ENCODE results near the gene CAMKV.

DNA sequence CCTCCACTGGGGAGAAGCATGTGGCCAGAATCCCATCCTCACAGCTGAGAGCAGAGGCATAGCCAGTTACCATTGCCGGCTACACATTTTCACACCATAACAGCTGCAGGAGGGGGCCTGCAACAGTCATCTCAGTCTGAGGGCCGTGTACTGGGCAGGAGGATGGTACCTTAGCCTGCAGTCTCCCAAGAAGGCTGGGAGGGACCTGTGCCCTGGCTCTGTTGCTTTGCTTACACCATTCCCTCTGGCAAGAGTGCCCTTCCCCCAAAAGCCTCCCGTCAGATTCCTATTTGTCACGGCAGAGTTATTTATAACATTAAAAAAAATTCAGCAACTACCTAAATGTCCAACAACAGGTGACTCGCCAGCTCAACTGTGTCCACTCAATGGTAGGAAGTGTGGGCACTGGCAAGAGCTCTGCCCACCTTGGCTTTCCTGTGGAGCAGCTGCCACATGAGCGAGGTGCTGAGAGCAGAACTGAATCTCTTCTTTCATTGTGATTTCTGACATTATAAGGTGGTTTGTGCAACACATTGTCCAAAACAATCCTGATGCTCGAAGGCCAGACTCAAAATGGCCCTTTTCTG lies 4.4 kb downstream of the CAMKV start:
- TF ChIP-seq, protein P1, sequence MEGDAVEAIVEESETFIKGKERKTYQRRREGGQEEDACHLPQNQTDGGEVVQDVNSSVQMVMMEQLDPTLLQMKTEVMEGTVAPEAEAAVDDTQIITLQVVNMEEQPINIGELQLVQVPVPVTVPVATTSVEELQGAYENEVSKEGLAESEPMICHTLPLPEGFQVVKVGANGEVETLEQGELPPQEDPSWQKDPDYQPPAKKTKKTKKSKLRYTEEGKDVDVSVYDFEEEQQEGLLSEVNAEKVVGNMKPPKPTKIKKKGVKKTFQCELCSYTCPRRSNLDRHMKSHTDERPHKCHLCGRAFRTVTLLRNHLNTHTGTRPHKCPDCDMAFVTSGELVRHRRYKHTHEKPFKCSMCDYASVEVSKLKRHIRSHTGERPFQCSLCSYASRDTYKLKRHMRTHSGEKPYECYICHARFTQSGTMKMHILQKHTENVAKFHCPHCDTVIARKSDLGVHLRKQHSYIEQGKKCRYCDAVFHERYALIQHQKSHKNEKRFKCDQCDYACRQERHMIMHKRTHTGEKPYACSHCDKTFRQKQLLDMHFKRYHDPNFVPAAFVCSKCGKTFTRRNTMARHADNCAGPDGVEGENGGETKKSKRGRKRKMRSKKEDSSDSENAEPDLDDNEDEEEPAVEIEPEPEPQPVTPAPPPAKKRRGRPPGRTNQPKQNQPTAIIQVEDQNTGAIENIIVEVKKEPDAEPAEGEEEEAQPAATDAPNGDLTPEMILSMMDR (IDR thresholded peaks at IDR 0.05): no peak
- TF ChIP-seq POLR2A (IDR thresholded peaks at IDR 0.05): no peak
